ENCODE measurements around the gene COL24A1.
"Not testable (repeated sequence)": the region's sequence is repeated elsewhere in the genome, so short reads cannot be mapped to it uniquely, and the experiment has no call there.

The COL24A1 gene

DNA sequence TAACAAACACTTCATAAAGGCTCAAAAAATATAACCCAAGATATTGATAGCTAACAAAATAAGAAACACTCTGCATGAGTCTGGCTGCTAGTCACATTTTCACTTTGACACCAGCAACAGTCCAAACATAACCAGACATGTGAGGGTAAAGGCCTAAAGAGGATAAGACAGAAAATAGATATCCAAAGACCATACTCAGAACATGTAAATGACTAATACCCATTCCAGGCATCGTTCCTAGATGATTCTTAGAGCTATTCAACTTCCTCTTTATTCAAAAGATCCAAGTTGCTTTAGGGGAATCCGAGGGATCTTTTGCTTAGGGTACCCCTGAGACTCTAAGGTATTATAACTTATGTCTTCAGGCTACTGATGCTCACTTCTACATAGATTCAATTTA is 5.1 kb downstream of the COL24A1 start:
- no peak for DNase-seq

- no peak for DNase-seq
Observed at GRCh38 chr1:86150553-86151055, 6.0 kb downstream of the COL24A1 start.

GRCh38 chr1:86149591-86149990 is 7.0 kb downstream of the COL24A1 start:
- DNase-seq, result no peak

- DNase-seq, result no peak
Observed at GRCh38 chr1:86147755-86148154, 8.8 kb downstream of the COL24A1 start.

- no peak for DNase-seq
Observed at GRCh38 chr1:86146566-86146965, 10.0 kb downstream of the COL24A1 start.

- no peak for DNase-seq
Observed at GRCh38 chr1:86140281-86140880, 16.2 kb downstream of the COL24A1 start.

DNA sequence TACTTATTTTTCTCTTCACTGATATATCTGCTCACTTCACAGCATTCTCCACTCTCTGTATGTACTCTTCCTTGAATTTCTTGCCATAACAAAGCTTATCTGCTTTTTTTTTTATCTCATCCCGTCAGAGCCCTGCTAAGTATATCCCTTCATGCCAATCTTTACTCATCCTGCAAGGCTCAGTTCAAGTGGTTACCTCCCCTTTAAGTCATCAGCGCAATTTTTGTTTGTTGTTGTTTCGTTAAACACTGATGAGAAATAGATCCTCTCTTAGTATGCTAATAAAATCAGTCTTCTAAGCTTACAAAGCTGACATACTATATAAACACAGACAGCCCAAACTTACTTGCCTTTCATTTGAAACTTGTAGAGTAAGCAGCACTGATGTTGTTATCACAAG is 17.8 kb downstream of the COL24A1 start:
- DNase-seq, result no peak

- no peak for DNase-seq
Observed at GRCh38 chr1:86137436-86137835, 19.1 kb downstream of the COL24A1 start.

DNA sequence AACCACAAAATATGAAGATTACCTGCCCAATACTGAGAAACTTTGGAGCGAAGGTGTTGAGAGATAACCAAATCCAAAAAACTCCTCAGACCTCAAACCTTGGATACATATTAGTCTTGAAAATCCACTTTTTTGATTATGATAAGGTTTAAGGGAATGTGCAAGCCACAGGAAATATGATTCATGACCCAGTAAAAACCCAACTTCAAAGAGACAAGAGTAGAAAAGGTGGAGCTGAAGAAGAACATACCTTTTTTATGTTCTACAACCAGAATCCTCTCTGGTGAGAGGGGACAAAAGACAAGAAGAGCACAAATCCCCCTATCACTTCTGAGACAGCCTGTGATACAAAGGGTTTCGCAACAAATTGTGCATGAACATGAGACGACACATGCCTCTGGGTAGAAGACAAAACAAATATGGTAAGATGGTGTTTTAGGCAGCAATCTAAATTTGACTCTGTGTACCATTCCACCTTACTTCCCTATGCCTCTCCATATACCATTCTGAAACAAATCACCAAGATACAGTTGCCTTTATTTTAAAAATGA is 37.3 kb downstream of the COL24A1 start:
- no peak for DNase-seq

GRCh38 chr1:86114816-86115400 is 41.7 kb downstream of the COL24A1 start:
- no peak for DNase-seq

DNA sequence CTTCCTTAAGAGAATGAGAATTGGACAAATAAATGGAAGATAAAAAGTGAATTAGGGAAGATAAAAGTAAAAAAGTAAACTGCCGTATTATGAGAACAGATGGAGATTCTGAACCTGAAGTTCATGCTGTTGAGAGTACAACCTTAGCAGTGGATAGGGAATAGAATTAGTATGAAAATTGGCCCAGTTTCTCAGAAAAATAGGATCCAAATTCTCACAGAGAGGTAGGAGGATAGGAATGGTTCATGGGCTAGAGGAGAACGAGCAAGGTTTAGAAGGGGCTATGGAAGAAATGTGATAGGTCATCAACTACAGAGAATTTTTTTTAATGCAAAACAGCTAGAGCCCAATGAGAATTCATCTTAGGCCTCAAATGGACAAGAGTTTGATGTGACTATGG is 42.3 kb downstream of the COL24A1 start:
- DNase-seq, result no peak

- DNase-seq, result not testable (repeated sequence)
Observed at GRCh38 chr1:86111590-86111989, 45.0 kb downstream of the COL24A1 start.

- DNase-seq, result no peak
Observed at GRCh38 chr1:86110451-86111129, 46.0 kb downstream of the COL24A1 start.

- DNase-seq, result no peak
Observed at GRCh38 chr1:86105533-86105866, 51.1 kb downstream of the COL24A1 start.

- DNase-seq, result no peak
Observed at GRCh38 chr1:86104606-86105532, 51.7 kb downstream of the COL24A1 start.

DNA sequence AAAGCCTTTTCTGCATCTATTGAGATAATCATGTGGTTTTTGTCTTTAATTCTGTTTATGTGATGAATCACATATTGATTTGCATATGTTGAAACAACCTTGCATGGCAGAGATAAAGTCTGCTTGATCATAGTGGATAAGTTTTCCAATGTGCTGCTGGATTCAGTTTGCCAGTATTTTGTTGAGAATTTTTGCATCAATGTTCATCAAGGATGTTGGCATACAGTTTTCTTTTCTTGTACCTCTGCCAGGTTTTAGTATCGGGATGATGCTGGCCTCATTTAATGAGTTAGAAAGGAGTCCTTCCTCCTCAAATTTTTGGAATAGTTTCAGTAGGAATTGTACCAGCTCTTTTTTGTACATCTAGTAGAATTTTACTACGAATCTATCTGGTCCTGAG is 55.0 kb downstream of the COL24A1 start:
- no peak for DNase-seq

DNA sequence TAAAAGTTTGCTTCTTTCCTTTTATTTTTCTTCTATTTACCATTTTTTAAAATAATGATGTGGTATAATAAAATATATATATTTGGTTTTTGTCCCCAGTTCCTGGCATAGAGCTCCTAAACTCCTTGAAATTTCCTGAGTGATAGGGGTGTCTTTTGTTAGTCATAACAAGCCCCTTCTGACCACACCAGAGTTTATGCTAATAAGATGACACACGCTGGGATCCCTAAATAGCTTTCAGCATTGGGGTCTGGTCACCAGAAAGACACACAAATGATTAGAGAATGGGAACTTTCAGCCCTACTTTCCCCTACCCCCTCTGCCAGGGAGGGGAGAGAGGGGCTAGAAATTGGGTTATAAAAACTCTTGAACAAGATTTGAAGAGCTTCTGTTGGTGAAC is 56.2 kb downstream of the COL24A1 start:
- no peak for DNase-seq

DNA sequence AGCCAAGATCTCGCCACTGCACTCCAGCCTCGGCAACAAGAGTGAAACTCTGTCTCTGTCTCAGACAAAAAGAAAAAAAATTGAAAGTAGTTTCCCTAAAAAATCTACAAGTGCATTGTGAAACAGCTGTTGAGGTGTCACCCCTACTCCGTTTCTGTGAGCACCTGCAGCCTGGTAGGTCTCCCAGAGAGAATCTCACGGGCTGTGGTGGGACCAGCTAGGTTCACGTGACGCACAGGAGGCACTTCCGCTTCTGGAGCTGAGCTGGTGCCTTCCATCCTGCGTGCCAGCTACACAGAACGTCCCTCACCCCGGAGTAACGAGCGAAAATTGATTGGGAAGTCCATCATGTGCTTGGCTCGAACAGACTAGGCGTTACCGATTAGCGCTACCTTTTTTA is 66.8 kb downstream of the COL24A1 start:
- no peak for DNase-seq

GRCh38 chr1:86085741-86086409 is 70.7 kb downstream of the COL24A1 start:
- DNase-seq, result no peak

DNA sequence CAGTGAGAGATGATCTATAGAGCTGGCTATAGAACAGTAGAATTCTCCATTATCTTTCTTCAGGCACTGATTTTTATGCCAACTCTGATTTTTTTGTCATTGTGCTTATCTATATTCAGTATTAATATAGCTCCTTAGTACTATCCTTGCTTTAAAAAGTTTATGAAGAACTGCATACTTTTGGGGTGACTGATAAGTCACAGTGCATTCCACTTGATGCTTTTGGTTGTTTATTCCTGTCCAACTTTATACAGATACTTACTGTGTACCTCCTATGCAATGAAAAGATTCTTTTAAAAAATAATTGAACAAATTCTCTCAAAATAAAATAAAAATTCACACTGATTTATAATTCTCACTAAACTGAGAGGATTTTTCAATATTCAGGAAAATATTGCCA is 71.6 kb downstream of the COL24A1 start:
- DNase-seq, result no peak

- no peak for DNase-seq
Observed at GRCh38 chr1:86082183-86082582, 74.4 kb downstream of the COL24A1 start.

DNA sequence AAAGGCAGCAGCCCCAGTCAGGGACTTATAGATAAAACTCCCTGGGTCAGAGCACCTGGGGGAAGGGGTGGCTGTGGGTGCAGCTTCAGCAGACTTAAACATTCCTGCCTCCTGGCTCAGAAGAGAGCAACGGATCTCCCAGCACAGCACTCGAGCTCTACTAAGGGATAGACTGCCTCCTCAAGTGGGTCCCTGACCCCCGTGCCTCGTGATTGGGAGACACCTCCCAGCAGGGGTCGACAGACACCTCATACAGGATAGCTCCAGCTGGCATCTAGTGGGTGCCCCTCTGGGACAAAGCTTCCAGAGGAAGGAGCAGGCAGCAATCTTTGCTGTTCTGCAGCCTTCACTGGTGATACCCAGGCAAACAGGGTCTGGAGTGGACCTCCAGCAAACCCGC is 84.1 kb downstream of the COL24A1 start:
- DNase-seq, result not testable (repeated sequence)

All from T-helper 1 cell (primary cell).